ENCODE results near the gene SLC8B1.

- TF ChIP-seq CTCF (IDR thresholded peaks at IDR 0.05) (no peak), ZFX (IDR thresholded peaks at IDR 0.05; ENCODE audit: borderline replicate concordance) (no peak)
Observed at GRCh38 chr12:113260127-113260526, 74.8 kb downstream of the SLC8B1 start.
